Pancreas (tissue), 10 donors: ENCODE measurements around the gene SPEM1. TPM values are rescaled to one million over a fixed set of nuclear protein-coding genes. Genes with fewer than 3 reads are reported as not detected.
A peak's percentile ranks its signal among the peaks of the same experiment; 100 is the strongest.

Experiments used
- ATAC-seq, 4 donors: fragments of 200-7000 bp; cut with Tn5 transposase; one replicate each; pipeline versions ENCODE4 v1.8.0 to v1.9.1; 2020; ENCODE audit warnings: mild to moderate bottlenecking in 4 of 4, moderate library complexity in 4 of 4
- DNase-seq, 6 donors: peaks; one replicate each; pipeline ENCODE4 v3.0.0-alpha.2; 2020
- FAIRE-seq: peaks from 2 replicates; lab custom pipeline; 2012; peaks lifted over from hg19 to GRCh38; lab: Jason Lieb, UNC
- H3K27ac ChIP-seq, 4 donors: fragments of 200-600 bp; sonication (generic); 1 replicate in 3 of 4; 2 replicates in 1 of 4; pipeline versions ENCODE4 v1.5.0 to v1.8.0; 2020
- H3K27me3 ChIP-seq, 4 donors: fragments of 200-600 bp; one replicate each; pipeline ENCODE4 v1.8.0; 2021
- H3K36me3 ChIP-seq, 3 donors: fragments of 200-600 bp; sonication (generic) in 1 of 3; one replicate each; pipeline versions ENCODE4 v1.5.0 to v1.8.0; 2020 to 2021
- H3K4me1 ChIP-seq, 3 donors: fragments of 200-600 bp; one replicate each; pipeline ENCODE4 v1.8.0; 2021
- H3K4me3 ChIP-seq, 4 donors: fragments of 200-600 bp; sonication (generic) in 2 of 4; one replicate each; pipeline versions ENCODE4 v1.5.0 to v1.8.0; 2020 to 2021
- H3K9me3 ChIP-seq, 4 donors: fragments of 200-600 bp; one replicate each; pipeline ENCODE4 v1.8.0; 2021
- CTCF ChIP-seq, 4 donors: fragments of 200-600 bp; sonication (generic) in 3 of 4; IDR thresholded peaks; one replicate each; pipeline versions ENCODE4 v1.5.0 to v1.8.0; 2021; ENCODE audit warnings: antibody characterized with exemption in 4 of 4
- WGBS, 2 donors: extraction: QIAGEN DNeasy Blood & Tissue Kit; methylation state at CpG; one replicate each; pipeline ENCODE4 v1.1.7; 2013; 5-methylcytosine and 5-hydroxymethylcytosine counted together
- intact Hi-C, 3 donors: fragments of 100-400 bp; cut with DNase I; formaldehyde crosslinking; loops; one replicate each; pipeline versions ENCODE4 v1.11.1 to v1.14.2; 2022
- polyA plus RNA-seq, 2 donors: library from polyadenylated mRNA; stranded (reverse); fragments of 200-250 nt; gene quantifications; one replicate each; pipeline ENCODE4 v1.2.3, GENCODE V29; 2013
- total RNA-seq, 6 donors: library from RNA; stranded (reverse); fragmentation: NEBNext Ultra II Directional in 4 of 6; extraction: Animal tissue kit (Norgen Biotek cat#: 25700) in 4 of 6; gene quantifications; one replicate each; pipeline versions ENCODE4 v1.2.1 to v1.2.4, GENCODE V29; 2021 to 2023
- donor health status: healthy with polysubstance abuse.
- donor health status: DM: no; HTN: no; CAD: no; lungs with moderate emphysema.
- donor health status: DM: no; HTN: no; CAD: no.
- donor health status: control.
- donor health status: control.
- donor health status: Bipolar disorder and iron deficiency.
- donor health status: DM: yes; HTN: yes; CAD: no.
- donor health status: DM: no; HTN: no; CAD: no.
- donor health status: DM: no; HTN: no; CAD: no.
- donor health status: DM: yes; HTN: yes; CAD: no.

SPEM1 gene
- total and polyA plus RNA-seq, 8 donors = not detected

DNA sequence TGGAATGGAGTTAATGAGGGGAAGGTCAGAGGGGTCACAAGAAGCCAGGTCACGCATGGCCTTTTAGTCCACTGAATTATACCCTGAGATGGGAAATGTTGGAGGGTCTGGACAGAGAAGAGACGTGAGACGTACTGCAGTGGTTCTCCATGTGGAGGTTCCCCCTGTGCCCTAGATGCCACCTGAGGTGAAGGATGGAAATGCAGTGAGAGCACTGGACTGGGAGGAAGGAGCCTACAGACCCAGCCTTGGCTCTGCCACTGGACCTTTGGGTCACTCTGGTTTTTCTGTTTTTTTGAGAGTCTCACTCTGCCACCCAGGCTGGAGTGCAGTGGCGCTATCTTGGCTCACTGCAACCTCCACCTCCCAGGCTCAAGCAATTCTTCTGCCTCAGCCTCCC is 24.0 kb upstream of the SPEM1 start:
- DNase-seq = peak in 1 of 6 donors; percentile 11
- no peak overlapping the region for H3K27ac ChIP-seq
- H3K4me1 ChIP-seq = peaks cover 0 to 9% (median 0%) of the 10 kb centered on the region in 3 donors
- H3K36me3 ChIP-seq = no peaks in the 10 kb centered on the region
- H3K4me3 ChIP-seq = no peak overlapping the region
- H3K9me3 ChIP-seq = no peaks in the 10 kb centered on the region
- no peak for ATAC-seq
- TF ChIP-seq CTCF (IDR thresholded peaks at IDR 0.05) = no peak
- no peak for FAIRE-seq
- H3K27me3 ChIP-seq = no peaks in the 10 kb centered on the region
- intact Hi-C loops = no loop called here
- WGBS, 2 donors = 93 to 95% methylated on average over 4 of the region's 4 CpGs

GRCh38 chr17:7398612-7399011 is 21.5 kb upstream of the SPEM1 start:
- no peak for DNase-seq
- H3K4me3 ChIP-seq = no peak overlapping the region
- FAIRE-seq = no peak

GRCh38 chr17:7403043-7403726 is 16.9 kb upstream of the SPEM1 start:
- no peaks in the 10 kb centered on the region for H3K36me3 ChIP-seq
- intact Hi-C loops = no loop called here
- FAIRE-seq = no peak
- no peaks in the 10 kb centered on the region for H3K9me3 ChIP-seq
- H3K27ac ChIP-seq = peak overlapping the region; percentile 70 to 88 (median 85)
- H3K27me3 ChIP-seq = no peaks in the 10 kb centered on the region
- H3K4me3 ChIP-seq = peak overlapping the region; percentile 39 to 69 (median 58)
- peaks cover 2 to 10% (median 8%) of the 10 kb centered on the region in 3 donors for H3K4me1 ChIP-seq
- no peak for TF ChIP-seq CTCF (IDR thresholded peaks at IDR 0.05)
- DNase-seq = peak in 5 of 6 donors; percentile 50 to 77 (median 66)
- 8 to 10% methylated on average over 15 to 16 of the region's 16 CpGs for WGBS, 2 donors
- ATAC-seq = peak; percentile 0 to 5 (median 2)

More at GRCh38 chr17:7398612-7399011, 21.5 kb upstream of the SPEM1 start:
- WGBS, 2 donors = 79 to 81% methylated on average over 2 of the region's 2 CpGs
- Histone ChIP-seq H3K9me3 (no peaks in the 10 kb centered on the region), H3K4me1 (peaks cover 2 to 18% (median 8%) of the 10 kb centered on the region in 3 donors), H3K36me3 (no peaks in the 10 kb centered on the region), H3K27ac (no peak overlapping the region), H3K27me3 (no peaks in the 10 kb centered on the region)
- intact Hi-C loops = no loop called here
- ATAC-seq = no peak
- no peak for TF ChIP-seq CTCF (IDR thresholded peaks at IDR 0.05)

GRCh38 chr17:7403727-7403976 is 16.5 kb upstream of the SPEM1 start:
- 0 to 1% methylated on average over 10 to 13 of the region's 13 CpGs for WGBS, 2 donors
- Histone ChIP-seq H3K27ac (peak overlapping the region; percentile 70 to 88 (median 85)), H3K36me3 (no peaks in the 10 kb centered on the region), H3K27me3 (no peaks in the 10 kb centered on the region), H3K9me3 (no peaks in the 10 kb centered on the region), H3K4me1 (peaks cover 2 to 10% (median 8%) of the 10 kb centered on the region in 3 donors), H3K4me3 (peak overlapping the region; percentile 39 to 69 (median 58))
- DNase-seq (no peak), ATAC-seq (peak; percentile 38 to 56 (median 51)), FAIRE-seq (no peak)
- intact Hi-C loops = no loop called here
- no peak for TF ChIP-seq CTCF (IDR thresholded peaks at IDR 0.05)
